Neural cell (in vitro differentiated cells): ENCODE measurements around the gene SHLD2.
"Not testable (repeated sequence)": the region's sequence is repeated elsewhere in the genome, so short reads cannot be mapped to it uniquely, and the experiment has no call there.

Experiments
- EP300 ChIP-seq: fragments of 450-650 bp; conservative IDR thresholded peaks from 2 replicates; pipeline ENCODE4 v1.6.1; 2014; ENCODE audit warnings: antibody characterized with exemption, mild to moderate bottlenecking, moderate library complexity; ENCODE audit not compliant: poor library complexity, severe bottlenecking
- EZH2 ChIP-seq: fragments of 200-600, 300-800 bp; shearing (Covaris generic), sonication (generic); IDR thresholded peaks from 2 replicates; pipeline ENCODE4 v1.6.1; 2014; ENCODE audit warnings: antibody characterized with exemption, low read length, borderline replicate concordance, mild to moderate bottlenecking; ENCODE audit not compliant: insufficient read depth, poor library complexity, severe bottlenecking
- MXI1 ChIP-seq: fragments of 450-650 bp; conservative IDR thresholded peaks from 2 replicates; pipeline ENCODE4 v1.6.1; 2014; ENCODE audit warnings: antibody characterized with exemption, mild to moderate bottlenecking; ENCODE audit not compliant: poor library complexity, severe bottlenecking
- POLR2AphosphoS5 ChIP-seq: IDR thresholded peaks from 2 replicates; pipeline ENCODE4 v1.6.1; 2012
- RAD21 ChIP-seq: fragments of 450-650 bp; conservative IDR thresholded peaks from 2 replicates; pipeline ENCODE4 v1.6.1; 2014; ENCODE audit warnings: antibody characterized with exemption, mild to moderate bottlenecking, moderate library complexity
- REST ChIP-seq: IDR thresholded peaks from 2 replicates; pipeline ENCODE4 v1.6.1; 2012; ENCODE audit warnings: borderline replicate concordance
- SMC3 ChIP-seq: fragments of 450-650 bp; conservative IDR thresholded peaks from 2 replicates; pipeline ENCODE4 v1.6.1; 2014; ENCODE audit warnings: antibody characterized with exemption, mild to moderate bottlenecking, moderate library complexity; ENCODE audit not compliant: poor library complexity
- TAF1 ChIP-seq: IDR thresholded peaks from 2 replicates; pipeline ENCODE4 v1.6.1; 2012; ENCODE audit warnings: low read depth
- TF ChIP-seq, protein P1 (sequence below): fragments of 450-650 bp; IDR thresholded peaks from 2 replicates; pipeline ENCODE4 v1.5.1; 2014; ENCODE audit warnings: antibody characterized with exemption, mild to moderate bottlenecking, moderate library complexity; ENCODE audit not compliant: poor library complexity, severe bottlenecking

DNA sequence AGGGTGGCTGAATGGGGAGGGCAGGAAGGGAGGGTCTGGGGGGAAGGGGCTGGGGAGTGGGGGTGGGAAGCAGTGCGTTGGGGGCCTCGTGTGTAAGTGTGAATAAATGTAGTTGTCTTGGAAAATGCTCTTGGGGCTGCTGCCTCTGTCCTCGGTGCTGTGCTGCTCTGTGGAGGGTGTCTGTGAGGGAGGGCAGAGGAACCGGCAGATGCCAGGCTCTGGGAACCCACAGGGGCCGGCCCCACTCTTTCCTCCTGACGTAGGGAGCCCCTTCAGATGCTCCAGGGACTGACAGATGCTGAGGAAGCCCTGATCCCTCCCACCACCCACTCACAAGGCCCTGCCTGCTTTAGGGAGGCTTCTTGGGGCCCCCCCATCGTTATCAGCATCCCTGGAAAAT, 139.8 kb downstream of the SHLD2 start:
- TF ChIP-seq, protein P1, sequence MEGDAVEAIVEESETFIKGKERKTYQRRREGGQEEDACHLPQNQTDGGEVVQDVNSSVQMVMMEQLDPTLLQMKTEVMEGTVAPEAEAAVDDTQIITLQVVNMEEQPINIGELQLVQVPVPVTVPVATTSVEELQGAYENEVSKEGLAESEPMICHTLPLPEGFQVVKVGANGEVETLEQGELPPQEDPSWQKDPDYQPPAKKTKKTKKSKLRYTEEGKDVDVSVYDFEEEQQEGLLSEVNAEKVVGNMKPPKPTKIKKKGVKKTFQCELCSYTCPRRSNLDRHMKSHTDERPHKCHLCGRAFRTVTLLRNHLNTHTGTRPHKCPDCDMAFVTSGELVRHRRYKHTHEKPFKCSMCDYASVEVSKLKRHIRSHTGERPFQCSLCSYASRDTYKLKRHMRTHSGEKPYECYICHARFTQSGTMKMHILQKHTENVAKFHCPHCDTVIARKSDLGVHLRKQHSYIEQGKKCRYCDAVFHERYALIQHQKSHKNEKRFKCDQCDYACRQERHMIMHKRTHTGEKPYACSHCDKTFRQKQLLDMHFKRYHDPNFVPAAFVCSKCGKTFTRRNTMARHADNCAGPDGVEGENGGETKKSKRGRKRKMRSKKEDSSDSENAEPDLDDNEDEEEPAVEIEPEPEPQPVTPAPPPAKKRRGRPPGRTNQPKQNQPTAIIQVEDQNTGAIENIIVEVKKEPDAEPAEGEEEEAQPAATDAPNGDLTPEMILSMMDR = not testable (repeated sequence)
- not testable (repeated sequence) for TF ChIP-seq EP300, REST, EZH2, POLR2AphosphoS5, TAF1, SMC3, RAD21, MXI1
